Lower leg skin (tissue), 3 donors: ENCODE data around the gene GRM7.

Experiments used
- CTCF ChIP-seq, 3 donors: fragments of 450-650 bp; IDR thresholded peaks; one replicate each; pipeline ENCODE4 v1.5.1; 2016; ENCODE audit warnings: antibody characterized with exemption in 3 of 3, mild to moderate bottlenecking in 3 of 3, moderate library complexity in 2 of 3
- POLR2A ChIP-seq, 2 donors: fragments of 450-650 bp; IDR thresholded peaks; one replicate each; pipeline ENCODE4 v1.6.1; 2016 to 2017; ENCODE audit warnings: antibody characterized with exemption in 2 of 2, mild to moderate bottlenecking in 1 of 2, moderate library complexity in 1 of 2

- no peak for TF ChIP-seq CTCF (IDR thresholded peaks at IDR 0.05)
- no peak for TF ChIP-seq POLR2A (IDR thresholded peaks at IDR 0.05)
Measured at GRCh38 chr3:7512048-7512447, 651.1 kb downstream of the GRM7 start.
